GM12878 (cell line): ENCODE measurements around the gene MMP10. TPM values are rescaled to one million over a fixed set of nuclear protein-coding genes. Genes with fewer than 3 reads are reported as not detected.

Source experiments
- ATAC-seq: fragments of 200-7000 bp; cut with Tn5 transposase; 3 replicates; pipeline ENCODE4 v1.9.1; 2020; ENCODE audit warnings: mild to moderate bottlenecking, moderate library complexity
- BruUV-seq: library from RNA; stranded (reverse); fragments of 400-500 nt; replicated peaks from 2 replicates; lab custom pipeline; 2021; lab: Mats Ljungman, UMichigan
- CTCF ChIA-PET: fragments of 300-600 bp; sonication (Branson Sonifier 250); formaldehyde crosslinking; extraction: SDS; loops from one replicate; lab custom pipeline; 2021; ENCODE audit warnings: inconsistent platforms; lab: Yijun Ruan, JAX
- POLR2A ChIA-PET: fragments of 350-600 bp; formaldehyde crosslinking; extraction: SDS; loops from one replicate; lab custom pipeline; 2021; ENCODE audit warnings: inconsistent platforms; lab: Charles Lee
- RAD21 ChIA-PET: fragments of 300-600 bp; sonication (Branson Sonifier 250); formaldehyde crosslinking; loops from one replicate; lab custom pipeline; 2023; ENCODE audit warnings: antibody characterized with exemption; ENCODE audit not compliant: unreplicated experiment; lab: Charles Lee
- SMC1A ChIA-PET: fragments of 300-600 bp; sonication (Branson Sonifier 250); formaldehyde crosslinking; loops from one replicate; lab custom pipeline; 2023; ENCODE audit not compliant: unreplicated experiment, uncharacterized antibody; lab: Charles Lee
- DNase-seq: peaks from one replicate; pipeline ENCODE4 v3.0.0-alpha.2; 2011; ENCODE audit warnings: low read depth, low spot score
- FAIRE-seq: peaks from 3 replicates; lab custom pipeline; 2011; peaks lifted over from hg19 to GRCh38; lab: Jason Lieb, UNC
- H2AFZ ChIP-seq: 2 replicates; pipeline ENCODE4 v1.6.0; 2011; ENCODE audit warnings: low read depth, low read length, control low read depth; ENCODE audit not compliant: control insufficient read depth
- H3K27ac ChIP-seq: 2 replicates; pipeline ENCODE4 v1.5.1; 2011; ENCODE audit warnings: control low read depth; ENCODE audit not compliant: control insufficient read depth, insufficient read depth
- H3K27me3 ChIP-seq, 2 experiments: replicated peaks in 1 of 2; 2 replicates each; pipeline versions ENCODE4 v1.6.0 to v1.6.1; 2011; ENCODE audit warnings: low read length in 1 of 2; ENCODE audit not compliant: control insufficient read depth in 2 of 2, insufficient read depth in 2 of 2
- H3K36me3 ChIP-seq, 2 experiments: 2 replicates each; pipeline ENCODE4 v1.5.1; 2011; ENCODE audit warnings: low read length in 1 of 2; ENCODE audit not compliant: control insufficient read depth in 2 of 2, insufficient read depth in 2 of 2
- H3K4me1 ChIP-seq: 2 replicates; pipeline ENCODE4 v1.6.1; 2011; ENCODE audit warnings: mild to moderate bottlenecking, low read length, moderate library complexity, mixed read lengths; ENCODE audit not compliant: control insufficient read depth, insufficient read depth
- H3K4me2 ChIP-seq: 2 replicates; pipeline ENCODE4 v1.6.0; 2011; ENCODE audit warnings: control low read depth; ENCODE audit not compliant: control insufficient read depth, insufficient read depth
- H3K4me3 ChIP-seq: fragments of 200-600 bp; sonication (generic); 2 replicates; pipeline ENCODE4 v1.5.1; 2016
- H3K79me2 ChIP-seq: 2 replicates; pipeline ENCODE4 v1.6.0; 2011; ENCODE audit warnings: low read length; ENCODE audit not compliant: control insufficient read depth, insufficient read depth
- H3K9ac ChIP-seq: 2 replicates; pipeline ENCODE4 v1.8.0; 2011; ENCODE audit warnings: low read length, control low read depth, mixed read lengths; ENCODE audit not compliant: control insufficient read depth, insufficient read depth
- H3K9me3 ChIP-seq: replicated peaks from 3 replicates; pipeline ENCODE4 v1.5.1; 2011; ENCODE audit warnings: mild to moderate bottlenecking, low read length; ENCODE audit not compliant: control insufficient read depth, insufficient read depth
- H4K20me1 ChIP-seq: 2 replicates; pipeline ENCODE4 v1.6.0; 2011; ENCODE audit not compliant: control insufficient read depth, insufficient read depth
- CBX3 ChIP-seq: fragments of 200-600 bp; sonication (generic); IDR thresholded peaks from 2 replicates; pipeline ENCODE4 v1.6.1; 2016; ENCODE audit warnings: low read depth, borderline replicate concordance
- HDGF ChIP-seq: fragments of 450-650 bp; IDR thresholded peaks from 2 replicates; pipeline ENCODE4 v1.6.1; 2016; ENCODE audit warnings: antibody characterized with exemption
- IKZF1 ChIP-seq: fragments of 450-650 bp; conservative IDR thresholded peaks from 2 replicates; pipeline ENCODE4 v1.6.1; 2017; ENCODE audit warnings: antibody characterized with exemption, mild to moderate bottlenecking
- KDM1A ChIP-seq: fragments of 200-600 bp; sonication (generic); IDR thresholded peaks from 2 replicates; pipeline ENCODE4 v1.6.1; 2016; ENCODE audit warnings: borderline replicate concordance
- LARP7 ChIP-seq: fragments of 450-650 bp; IDR thresholded peaks from 2 replicates; pipeline ENCODE4 v1.6.1; 2017; ENCODE audit warnings: mild to moderate bottlenecking
- NRF1 ChIP-seq: conservative IDR thresholded peaks from 2 replicates; pipeline ENCODE4 v1.6.1; 2011; ENCODE audit warnings: mild to moderate bottlenecking, low read depth, low read length, improper control_type of control experiment
- PAX5 ChIP-seq: IDR thresholded peaks from 2 replicates; pipeline ENCODE4 v1.6.1; 2011; ENCODE audit warnings: low read depth, low read length, borderline replicate concordance
- PBX3 ChIP-seq: IDR thresholded peaks from 2 replicates; pipeline ENCODE4 v1.6.1; 2011; ENCODE audit warnings: mild to moderate bottlenecking, low read depth, low read length, moderate library complexity; ENCODE audit not compliant: insufficient replicate concordance
- POLR2A ChIP-seq: IDR thresholded peaks from 2 replicates; pipeline ENCODE4 v1.6.1; 2011; ENCODE audit warnings: low read depth, mild to moderate bottlenecking, low read length
- RELA ChIP-seq: fragments of 450-650 bp; IDR thresholded peaks from 2 replicates; pipeline ENCODE4 v1.8.0; 2014; ENCODE audit warnings: borderline replicate concordance; ENCODE audit not compliant: partially characterized antibody
- SKIL ChIP-seq: fragments of 450-650 bp; IDR thresholded peaks from 2 replicates; pipeline ENCODE4 v1.6.1; 2017; ENCODE audit warnings: mild to moderate bottlenecking, low read depth, inconsistent platforms; ENCODE audit not compliant: poor library complexity, severe bottlenecking
- SUZ12 ChIP-seq: fragments of 200-600 bp; sonication (generic); IDR thresholded peaks from one replicate; pipeline ENCODE4 v1.6.1; 2018; ENCODE audit warnings: antibody characterized with exemption, mild to moderate bottlenecking; ENCODE audit not compliant: unreplicated experiment
- TBL1XR1 ChIP-seq: IDR thresholded peaks from 2 replicates; pipeline ENCODE4 v1.6.1; 2012; ENCODE audit warnings: low read depth, low read length, improper control_type of control experiment
- YBX1 ChIP-seq: fragments of 450-650 bp; IDR thresholded peaks from 2 replicates; pipeline ENCODE4 v1.6.1; 2016; ENCODE audit warnings: antibody characterized with exemption
- ZNF207 ChIP-seq: fragments of 450-650 bp; IDR thresholded peaks from 2 replicates; pipeline ENCODE4 v1.6.1; 2014; ENCODE audit warnings: antibody characterized with exemption, mild to moderate bottlenecking, borderline replicate concordance
- WGBS: methylation state at CpG from one replicate; pipeline ENCODE4 v1.1.6; 2016; ENCODE audit warnings: low lambda C conversion rate; ENCODE audit not compliant: insufficient replicate concordance, insufficient coverage; ENCODE audit errors: missing lambda C conversion rate; 5-methylcytosine and 5-hydroxymethylcytosine counted together
- in situ Hi-C: fragments of 300-500 bp; cut with MboI; formaldehyde crosslinking; loops from 9 replicates; pipeline ENCODE4 v1.14.3; 2018; ENCODE audit warnings: mixed read lengths
- intact Hi-C: fragments of 100-400 bp; cut with micrococcal nuclease; formaldehyde crosslinking; loops from one replicate; pipeline ENCODE4 v1.14.2; 2022; ENCODE audit not compliant: unreplicated experiment
- polyA plus RNA-seq, 11 experiments: library from polyadenylated mRNA; depleted of rRNA in 4 of 11; unstranded in 6 of 11; stranded (reverse) in 5 of 11; fragments of >200 nt; fragmentation: Nextera tagmentation in 4 of 11; fragmentation: Illumina TruSeq in 1 of 11; extraction: Ambion mirVana in 4 of 11; extraction: Trizol in 1 of 11; gene quantifications; 1 replicate in 1 of 11; 2 replicates in 10 of 11; pipeline versions ENCODE4 v1.2.1 to v1.2.3, GENCODE V29; 2011 to 2016; ENCODE audit warnings: inconsistent platforms in 2 of 11, missing spikeins in 2 of 11, low read depth in 1 of 11
- total RNA-seq, 4 experiments: library from RNA; depleted of rRNA in 3 of 4; stranded (reverse); fragments of >200 nt in 3 of 4; fragmentation: Illumina TruSeq in 1 of 4; extraction: Trizol in 1 of 4; gene quantifications; 2 replicates each; pipeline versions ENCODE4 v1.2.1 to v1.2.3, GENCODE V29; 2013 to 2021

The MMP10 gene
- total and polyA plus RNA-seq, 10 of the 15 experiments (the other 5 are each of a cell fraction or from before 2014, with no cell fraction given) = not detected

DNA sequence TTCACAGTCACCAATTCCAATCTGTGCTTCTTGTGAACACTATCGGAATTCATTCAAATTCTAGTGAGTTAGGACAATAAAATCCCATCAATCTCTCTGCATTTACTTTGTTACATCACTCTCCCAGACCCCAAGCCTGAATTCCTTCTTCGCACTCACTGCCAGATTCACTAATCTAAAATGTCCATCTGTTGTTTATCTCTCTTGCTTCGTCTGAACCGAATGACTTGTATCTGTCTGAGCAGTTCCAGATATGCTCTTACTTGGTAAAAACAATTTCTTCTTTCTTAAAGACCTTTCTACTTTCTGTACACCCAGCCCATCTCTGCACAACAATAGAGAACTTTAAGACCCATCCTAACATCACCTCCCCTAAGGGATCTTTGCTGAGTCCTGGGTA lies 7.0 kb downstream of the MMP10 start:
- no peak overlapping the region for H3K4me2 ChIP-seq
- no peaks in the 10 kb centered on the region for H4K20me1 ChIP-seq
- BruUV-seq = no TSS peak
- H2AFZ ChIP-seq = no peak overlapping the region
- DNase-seq = no peak
- POLR2A ChIA-PET = no interaction called here
- no peak overlapping the region for H3K9ac ChIP-seq
- TF ChIP-seq PBX3 (no peak), IKZF1 (no peak), NRF1 (no peak), PAX5 (no peak), CBX3 (no peak), SKIL (no peak), TBL1XR1 (no peak), POLR2A (no peak), RELA (no peak), KDM1A (no peak), LARP7 (no peak), YBX1 (no peak), HDGF (no peak), ZNF207 (no peak), SUZ12 (no peak)
- H3K9me3 ChIP-seq = no peaks in the 10 kb centered on the region
- no peaks in the 10 kb centered on the region for H3K4me1 ChIP-seq
- intact Hi-C loops = no loop called here
- H3K36me3 ChIP-seq = no peaks in the 10 kb centered on the region
- H3K27ac ChIP-seq = no peak overlapping the region
- WGBS = 32% methylated on average over 4 of the region's 4 CpGs
- no peak overlapping the region for H3K4me3 ChIP-seq
- H3K27me3 ChIP-seq = no peaks in the 10 kb centered on the region
- H3K79me2 ChIP-seq = no peaks in the 10 kb centered on the region
- no peak for ATAC-seq
- in situ Hi-C loops = no loop called here
- RAD21 ChIA-PET = no interaction called here
- SMC1A ChIA-PET = no interaction called here
- CTCF ChIA-PET = no interaction called here
- no peak for FAIRE-seq
